ENCODE data around the gene ETNK1.
"Not testable (repeated sequence)": the region's sequence is repeated elsewhere in the genome, so short reads cannot be mapped to it uniquely, and the experiment has no call there.

Gene ETNK1

DNA sequence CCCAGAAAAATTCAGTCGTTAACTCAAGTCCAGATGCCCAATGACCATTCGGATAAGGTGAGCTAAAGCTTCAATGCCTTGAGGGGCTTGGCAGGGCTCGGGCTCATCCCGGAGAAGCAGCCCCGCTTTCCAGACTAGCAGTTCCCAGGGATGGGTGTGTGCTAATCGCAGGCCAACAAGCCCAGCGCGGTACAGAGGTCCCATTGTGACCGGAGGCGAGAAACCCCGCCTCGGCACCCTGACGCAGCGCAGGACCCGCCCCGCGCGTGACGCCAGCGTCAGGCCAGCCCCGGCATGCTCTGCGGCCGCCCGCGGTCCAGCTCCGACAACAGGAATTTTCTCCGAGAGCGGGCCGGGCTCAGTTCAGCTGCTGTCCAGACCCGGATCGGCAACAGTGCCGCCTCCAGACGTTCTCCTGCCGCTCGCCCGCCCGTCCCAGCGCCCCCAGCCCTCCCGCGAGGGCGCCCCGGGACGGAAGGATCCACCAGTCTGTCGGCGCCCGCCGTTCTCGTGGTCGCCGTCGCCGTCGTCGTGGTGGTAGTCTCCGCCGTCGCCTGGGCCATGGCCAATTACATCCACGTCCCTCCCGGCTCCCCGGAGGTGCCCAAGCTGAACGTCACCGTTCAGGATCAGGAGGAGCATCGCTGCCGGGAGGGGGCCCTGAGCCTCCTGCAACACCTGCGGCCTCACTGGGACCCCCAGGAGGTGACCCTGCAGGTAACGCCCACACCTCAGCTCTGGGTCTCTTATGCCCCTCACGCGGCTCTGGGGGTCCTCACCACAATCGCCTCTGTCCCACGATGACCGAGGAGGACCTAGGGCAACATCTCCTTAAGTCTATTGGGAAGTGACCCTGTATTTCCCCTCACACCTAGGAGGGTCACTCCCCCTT lies at the start of gene ETNK1:
TSS of gene ETNK1 (plus strand) at position 302 of the 892 bp plus-strand sequence. CDS start at position 562, 260 bp downstream.
- peak; percentile 67 to 79 for DNase-seq (ENCODE audit: low read depth in 2 of 2)

DNA sequence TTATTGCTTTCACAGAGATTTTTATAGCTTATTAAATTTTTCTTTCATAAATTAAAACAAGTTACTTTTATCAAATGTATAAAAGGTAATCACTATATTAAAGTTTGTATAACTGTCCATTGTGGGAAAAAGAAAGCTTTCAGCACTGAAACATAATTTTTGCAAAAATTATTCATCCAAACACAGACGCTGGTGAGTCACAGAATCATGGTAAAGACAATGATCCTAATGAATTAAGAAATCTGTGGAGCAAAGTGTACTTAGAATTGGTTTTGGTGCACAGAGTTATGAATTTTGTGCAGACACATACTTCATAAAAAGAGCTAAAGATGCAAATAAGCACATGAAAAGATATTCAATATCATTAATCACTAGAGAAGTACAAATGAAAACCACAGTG lies 48.9 kb upstream of the ETNK1 start:
- no peak for DNase-seq (ENCODE audit: low read depth in 2 of 2)

DNA sequence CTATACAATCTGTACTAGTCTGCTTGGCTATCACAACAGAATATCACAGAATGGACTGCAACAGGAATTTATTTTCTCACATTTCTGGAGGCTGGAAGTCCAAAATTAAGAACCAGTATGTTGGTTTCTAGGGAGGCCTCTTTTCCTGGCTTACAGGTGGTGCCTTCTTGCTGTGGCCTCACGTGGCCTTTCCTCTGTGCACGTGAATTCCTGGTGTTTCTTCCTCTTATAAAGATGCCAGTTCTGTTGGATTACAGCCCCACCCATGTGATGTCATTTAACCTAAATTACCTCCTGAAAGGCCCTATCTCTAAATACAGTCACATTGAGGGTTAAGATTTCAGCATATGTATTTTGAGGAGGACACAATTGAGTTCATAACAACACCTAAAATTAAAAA lies 48.5 kb upstream of the ETNK1 start:
- DNase-seq (ENCODE audit: low read depth in 2 of 2), result no peak

DNA sequence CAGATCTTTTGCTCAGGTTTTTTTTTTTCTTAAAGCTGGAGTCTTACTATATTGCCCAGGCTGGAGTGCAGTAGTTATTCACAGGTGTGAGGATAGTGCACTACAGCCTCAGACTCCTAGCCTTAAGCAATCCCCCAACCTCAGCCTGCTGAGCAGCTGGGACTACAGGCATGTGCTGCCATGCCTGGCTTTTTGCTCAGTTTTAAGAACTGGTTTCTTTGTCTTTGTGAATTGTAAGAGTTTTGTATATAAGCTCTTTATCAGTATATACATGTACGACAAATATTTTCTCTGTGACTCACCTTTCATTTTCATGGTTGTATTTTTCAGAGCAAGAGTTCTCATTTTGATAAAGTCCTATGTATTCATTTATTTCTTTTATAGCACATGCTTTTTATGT lies 47.3 kb upstream of the ETNK1 start:
- no peak for DNase-seq (ENCODE audit: low read depth in 2 of 2)

GRCh38 chr12:22578328-22578727 lies 46.6 kb upstream of the ETNK1 start:
- no peak for DNase-seq (ENCODE audit: low read depth in 2 of 2)

- no peak for DNase-seq (ENCODE audit: low read depth in 2 of 2)
Observed at GRCh38 chr12:22588817-22589216, 36.2 kb upstream of the ETNK1 start.

GRCh38 chr12:22593864-22594263 lies 31.1 kb upstream of the ETNK1 start:
- DNase-seq (ENCODE audit: low read depth in 2 of 2), result no peak

DNA sequence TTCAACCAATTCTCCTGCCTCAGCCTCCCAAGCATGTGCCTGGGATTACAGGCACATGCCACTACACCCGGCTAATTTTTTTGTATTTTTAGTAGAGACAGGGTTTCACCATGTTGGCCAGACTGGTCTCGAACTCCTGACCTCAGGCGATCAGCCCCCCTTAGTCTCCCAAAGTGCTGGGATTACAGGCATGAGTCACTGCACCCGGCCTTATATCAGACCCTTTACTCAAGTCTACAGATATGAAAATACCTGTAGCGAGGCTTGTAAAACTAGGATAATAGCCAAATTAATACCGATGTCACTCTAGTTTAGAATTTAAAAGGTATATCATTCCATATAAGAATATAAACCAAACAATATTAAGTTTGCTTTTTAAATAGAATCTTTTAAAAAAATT lies 27.4 kb upstream of the ETNK1 start:
- DNase-seq (ENCODE audit: low read depth in 2 of 2), result not testable (repeated sequence)

DNA sequence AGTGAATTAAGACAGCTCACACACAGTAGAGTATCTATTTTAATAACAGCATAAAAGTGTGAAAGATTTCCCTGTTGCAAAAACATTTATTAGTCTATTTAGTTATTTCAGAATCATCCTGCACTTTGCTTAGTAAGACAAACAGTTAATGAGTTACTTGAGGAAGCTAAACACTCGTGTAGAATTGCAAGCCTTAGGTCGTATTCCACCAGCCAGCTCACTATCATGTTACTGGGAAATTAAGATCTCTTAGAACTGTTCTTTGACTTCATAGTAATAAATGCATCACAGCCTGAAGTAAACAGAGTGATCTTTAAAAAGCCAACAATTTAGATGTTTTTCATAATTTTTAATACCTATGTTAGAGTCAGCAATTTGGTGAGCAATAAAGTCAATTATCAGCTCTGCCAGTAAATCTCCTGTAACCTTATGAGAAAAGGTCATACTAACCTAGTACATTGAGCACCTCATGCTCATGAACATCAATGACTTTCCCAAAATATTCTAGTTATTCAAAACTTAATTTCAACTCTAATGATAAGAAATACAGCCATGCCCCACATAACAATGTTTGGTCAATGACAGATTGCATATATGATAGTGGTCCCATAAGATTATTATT lies 26.7 kb upstream of the ETNK1 start:
- no peak for DNase-seq (ENCODE audit: low read depth in 2 of 2)

DNA sequence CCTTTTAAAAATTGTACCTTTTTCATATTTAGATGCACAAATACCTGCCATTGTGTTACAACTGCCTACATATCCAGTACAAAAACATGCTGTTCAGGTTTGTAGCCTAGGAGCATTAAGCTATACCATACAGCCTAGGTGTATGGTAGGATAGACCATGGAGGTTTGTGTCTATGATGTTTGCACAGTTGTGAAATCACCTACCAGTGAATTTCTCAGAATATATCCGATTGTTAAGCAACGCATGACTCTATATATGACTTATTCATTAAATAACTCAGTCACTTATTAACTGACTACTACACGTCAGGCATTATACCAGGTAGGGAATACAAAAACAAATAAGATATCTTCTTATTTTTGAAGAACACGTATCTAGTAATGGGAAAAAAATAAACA lies 26.2 kb upstream of the ETNK1 start:
- no peak for DNase-seq (ENCODE audit: low read depth in 2 of 2)

DNA sequence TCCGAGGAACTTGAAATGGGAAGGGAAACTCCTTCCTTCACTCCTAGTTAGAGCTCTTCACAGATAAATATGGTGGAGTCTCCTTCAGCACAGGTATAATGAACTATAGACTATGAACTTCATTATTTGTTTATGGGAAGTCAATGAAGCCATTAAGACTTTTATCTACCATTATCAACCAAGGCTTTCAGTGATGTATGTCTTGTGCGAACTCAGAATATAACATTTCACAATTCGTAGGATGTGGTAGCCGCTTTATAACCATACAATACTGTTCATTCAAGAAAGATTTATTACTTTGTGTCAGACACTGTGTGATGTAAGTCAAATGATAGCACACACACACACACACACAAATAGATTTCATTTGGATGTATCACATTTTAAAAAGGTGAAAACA lies 24.8 kb upstream of the ETNK1 start:
- no peak for DNase-seq (ENCODE audit: low read depth in 2 of 2)

DNA sequence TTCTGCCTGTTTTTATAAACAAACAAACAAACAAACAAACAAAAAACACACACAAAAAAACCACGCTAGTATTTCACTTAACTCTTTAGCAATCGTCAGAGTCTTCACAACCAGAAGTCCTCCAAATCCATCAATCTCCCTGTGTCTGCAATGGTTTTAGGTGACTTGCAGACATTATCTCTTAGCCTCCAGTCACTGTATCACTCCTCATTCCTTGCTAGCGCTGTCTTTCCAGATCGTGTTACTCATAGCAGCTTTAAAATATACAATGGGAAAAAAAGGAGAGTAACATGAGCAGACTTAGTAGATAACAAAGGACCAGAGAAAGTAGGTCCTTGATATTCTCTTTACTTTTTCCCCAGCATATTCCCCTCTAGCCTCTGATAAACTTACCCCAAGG lies 15.5 kb upstream of the ETNK1 start:
- DNase-seq (ENCODE audit: low read depth in 2 of 2), result no peak

DNA sequence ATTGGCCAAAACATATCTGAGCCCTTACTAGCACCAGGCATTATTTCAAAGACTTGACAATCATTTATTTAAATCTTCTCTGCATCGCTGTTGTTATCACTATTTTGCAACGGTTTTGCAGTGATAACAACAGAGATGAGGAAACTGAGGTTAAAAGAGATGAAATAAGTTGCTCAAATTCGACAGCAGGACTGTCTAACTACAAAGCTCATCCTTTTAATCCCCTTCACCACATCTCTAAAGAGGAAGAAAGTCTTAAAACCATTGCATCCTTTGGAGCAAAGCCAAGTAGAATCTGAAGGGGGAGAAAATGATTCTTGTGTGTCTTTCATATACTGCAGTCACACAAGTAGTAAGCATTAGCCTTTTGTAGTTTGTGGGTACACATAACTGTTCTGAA lies 14.8 kb upstream of the ETNK1 start:
- no peak for DNase-seq (ENCODE audit: low read depth in 2 of 2)

DNA sequence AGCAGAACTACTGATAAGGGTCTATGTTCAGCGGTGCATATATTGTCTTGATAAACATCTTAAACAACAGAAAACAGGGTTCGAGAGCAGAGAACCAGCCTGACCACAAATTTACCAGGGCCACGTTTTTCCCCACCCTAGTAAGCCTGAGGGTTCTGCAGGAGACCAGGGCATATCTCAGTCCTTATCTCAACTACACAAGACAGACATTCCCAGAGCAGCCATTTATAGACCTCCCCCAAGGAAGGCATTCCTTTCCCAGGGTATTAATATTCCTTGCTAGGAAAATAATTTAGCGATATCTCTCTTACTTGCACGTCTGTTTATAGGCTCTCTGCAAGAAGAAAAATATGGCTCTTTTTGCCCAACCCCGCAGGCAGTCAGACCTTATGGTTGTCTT lies 12.1 kb upstream of the ETNK1 start:
- DNase-seq (ENCODE audit: low read depth in 2 of 2), result not testable (repeated sequence)

DNA sequence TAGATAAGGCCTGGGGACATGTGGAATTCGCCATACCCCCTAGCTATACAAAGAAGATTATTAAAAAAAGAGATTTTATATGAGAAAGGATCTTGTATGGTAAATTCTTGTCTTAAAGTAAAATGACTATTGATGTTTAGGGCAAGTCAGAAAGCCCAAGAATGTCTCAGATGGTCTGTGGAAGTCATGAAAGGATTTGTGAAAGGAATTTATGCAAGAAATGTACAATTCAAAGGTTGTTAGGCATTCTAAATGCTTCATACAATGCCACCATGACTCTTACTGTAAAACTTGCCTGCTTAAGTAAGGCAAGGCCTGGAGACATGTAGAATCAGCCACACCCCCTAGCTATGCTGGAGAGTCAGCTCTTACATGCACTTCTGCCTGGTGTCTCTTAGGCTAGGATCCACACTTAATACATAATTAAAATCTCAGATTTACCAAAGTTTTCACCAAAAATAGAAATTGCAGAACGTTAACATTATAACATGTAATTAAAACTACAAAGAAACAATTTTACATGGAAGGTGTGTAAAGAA lies 8.9 kb upstream of the ETNK1 start:
- no peak for DNase-seq (ENCODE audit: low read depth in 2 of 2)

GRCh38 chr12:22617630-22618029 lies 7.3 kb upstream of the ETNK1 start:
- DNase-seq (ENCODE audit: low read depth in 2 of 2), result no peak

DNA sequence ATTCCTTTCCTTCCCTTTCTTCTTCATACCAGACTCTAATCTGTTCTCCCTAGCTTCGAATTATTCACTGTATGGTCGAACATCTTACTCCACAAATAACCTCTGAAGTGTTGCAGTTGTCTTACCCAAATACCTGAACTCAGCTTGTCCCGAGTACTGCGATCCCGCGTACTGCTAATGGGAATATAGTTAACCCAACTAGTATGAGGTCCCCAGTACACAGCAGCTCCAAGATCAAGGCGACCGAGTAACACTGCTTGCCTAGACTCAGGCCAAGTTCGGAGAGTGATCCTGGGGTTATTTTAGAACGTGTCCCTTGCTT lies 462 bp upstream of the ETNK1 start:
- no peak for DNase-seq (ENCODE audit: low read depth in 2 of 2)

DNA sequence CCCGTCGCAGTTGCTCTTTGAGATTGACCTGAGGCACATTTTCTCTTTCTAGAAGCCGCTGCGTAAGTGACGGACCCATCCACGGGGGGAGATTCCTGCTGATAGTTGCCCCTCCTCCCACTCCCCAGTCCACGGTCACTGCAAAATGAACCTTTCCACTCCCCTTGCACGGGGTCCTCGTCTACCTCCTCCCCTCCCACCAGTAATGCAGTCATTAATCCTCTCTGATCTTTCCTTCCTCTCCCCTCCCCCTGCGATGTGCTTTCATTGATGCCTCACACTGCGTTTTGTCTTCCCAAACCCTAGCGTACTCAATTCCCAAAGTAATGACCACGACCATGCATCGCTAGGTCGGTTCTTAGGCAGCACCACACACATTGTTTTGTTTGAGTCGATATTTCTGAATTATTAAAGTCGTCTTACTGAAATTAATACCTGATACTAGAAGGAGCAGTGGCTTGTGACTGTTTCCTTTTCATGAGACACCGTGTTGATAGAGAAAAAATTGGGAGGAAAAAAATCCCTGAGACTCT lies 857 bp downstream of the ETNK1 start:
- no peak for DNase-seq (ENCODE audit: low read depth in 2 of 2)

GRCh38 chr12:22626406-22626805 lies 1.4 kb downstream of the ETNK1 start:
- no peak for DNase-seq (ENCODE audit: low read depth in 2 of 2)

DNA sequence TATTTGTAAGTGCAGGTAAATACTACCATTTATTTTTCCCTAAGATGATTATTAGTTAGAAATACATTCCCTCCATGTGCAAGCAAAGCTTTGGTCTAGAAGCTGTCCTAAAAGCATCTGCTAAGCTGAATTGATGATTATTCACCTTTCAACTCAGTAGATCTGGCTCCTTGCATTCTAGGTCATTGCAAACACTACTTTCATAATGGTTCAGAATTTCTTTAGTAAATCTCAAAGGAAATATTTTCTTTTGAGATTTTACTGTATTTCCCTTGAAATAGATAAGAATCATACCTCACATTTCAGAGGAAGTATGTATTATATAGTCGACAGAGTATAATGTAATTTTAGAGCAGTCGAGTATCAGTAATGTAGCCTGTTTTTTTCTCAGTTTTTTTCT lies 2.4 kb downstream of the ETNK1 start:
- DNase-seq (ENCODE audit: low read depth in 2 of 2), result no peak

DNA sequence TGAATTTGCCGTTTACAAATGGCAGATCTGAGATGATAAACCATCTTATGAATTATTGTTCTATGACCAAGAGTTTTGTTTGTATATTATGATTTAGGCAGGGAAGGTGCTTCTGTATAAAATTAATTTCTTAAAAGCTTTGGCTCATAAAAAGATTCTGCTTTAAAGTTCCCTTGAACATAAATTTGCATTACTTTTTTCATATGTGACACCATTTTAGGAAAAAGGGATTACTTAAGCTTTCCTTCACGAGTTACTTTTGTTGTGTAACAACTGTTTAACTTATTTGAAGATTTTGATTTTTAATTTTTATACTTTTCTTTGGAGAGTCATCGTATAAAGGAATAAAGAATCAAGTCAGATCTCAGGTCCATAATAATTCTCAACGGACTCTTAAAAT lies 3.3 kb downstream of the ETNK1 start:
- DNase-seq (ENCODE audit: low read depth in 2 of 2), result no peak

- no peak for DNase-seq (ENCODE audit: low read depth in 2 of 2)
Observed at GRCh38 chr12:22631863-22632463, 7.0 kb downstream of the ETNK1 start.

DNA sequence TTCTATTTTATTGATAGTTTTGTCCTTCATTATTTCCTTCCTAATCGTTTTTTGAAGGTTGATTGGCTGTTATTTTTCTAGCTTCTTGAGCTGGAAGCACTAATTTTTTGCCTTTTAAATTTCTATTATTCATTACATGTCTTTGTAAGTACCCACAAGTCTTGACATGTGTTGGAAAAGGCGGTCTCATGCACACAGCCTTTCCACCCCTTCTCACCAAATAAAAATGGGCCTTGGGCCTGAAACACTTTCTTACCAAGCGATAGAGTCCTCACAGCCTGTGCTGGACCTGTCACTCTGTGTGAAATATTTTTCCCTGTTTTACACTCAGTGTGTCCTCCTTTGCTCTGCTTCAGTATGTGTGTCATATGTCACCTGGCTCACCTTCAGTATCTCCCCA lies 9.9 kb downstream of the ETNK1 start:
- DNase-seq (ENCODE audit: low read depth in 2 of 2), result no peak

Measured in stimulated activated CD8-positive, alpha-beta memory T cell treated with anti-CD3 and anti-CD28 coated beads, Interleukin-7, amount 100 ng/mL, for 1 hour (primary cell).